H9 (cell line): ENCODE results near the gene APOLD1. TPM values are rescaled to one million over a fixed set of nuclear protein-coding genes. Genes with fewer than 3 reads are reported as not detected.

Experiments
- DNase-seq: peaks from one replicate; pipeline ENCODE4 v3.0.0-alpha.2; 2017
- H2AFZ ChIP-seq: one replicate; pipeline ENCODE4 v1.6.1; 2013; ENCODE audit warnings: mild to moderate bottlenecking, low read length, control low read depth, moderate library complexity
- H2AK5ac ChIP-seq: 2 replicates; pipeline ENCODE4 v1.6.1; 2013; ENCODE audit warnings: low read length, control low read depth, mixed read lengths; ENCODE audit not compliant: insufficient read length
- H2BK120ac ChIP-seq: one replicate; pipeline ENCODE4 v1.6.1; 2013; ENCODE audit warnings: low read depth, mild to moderate bottlenecking, low read length, control low read depth, inconsistent platforms; ENCODE audit not compliant: poor library complexity, severe bottlenecking
- H2BK12ac ChIP-seq: 2 replicates; pipeline ENCODE4 v1.6.1; 2013; ENCODE audit warnings: low read length, control low read depth, mixed read lengths, low read depth; ENCODE audit not compliant: insufficient read length
- H2BK15ac ChIP-seq: 2 replicates; pipeline ENCODE4 v1.6.1; 2013; ENCODE audit warnings: low read depth, low read length, control low read depth
- H2BK20ac ChIP-seq: one replicate; pipeline ENCODE4 v1.6.1; 2013; ENCODE audit warnings: low read depth, mild to moderate bottlenecking, low read length, control low read depth, inconsistent platforms; ENCODE audit not compliant: poor library complexity, severe bottlenecking
- H2BK5ac ChIP-seq: 2 replicates; pipeline ENCODE4 v1.6.1; 2013; ENCODE audit warnings: low read length, control low read depth, mixed read lengths; ENCODE audit not compliant: insufficient read length
- H3K14ac ChIP-seq: 2 replicates; pipeline ENCODE4 v1.6.1; 2013; ENCODE audit warnings: low read length, control low read depth; ENCODE audit not compliant: insufficient read depth
- H3K18ac ChIP-seq: 2 replicates; pipeline ENCODE4 v1.6.1; 2013; ENCODE audit warnings: low read depth, mild to moderate bottlenecking, mixed read lengths, low read length, control low read depth; ENCODE audit not compliant: insufficient read length
- H3K23ac ChIP-seq: 2 replicates; pipeline ENCODE4 v1.6.1; 2013; ENCODE audit warnings: low read length, control low read depth, mixed read lengths, low read depth; ENCODE audit not compliant: insufficient read length
- H3K23me2 ChIP-seq: 2 replicates; pipeline ENCODE4 v1.6.1; 2013; ENCODE audit warnings: low read depth, mild to moderate bottlenecking, mixed read lengths, low read length, control low read depth; ENCODE audit not compliant: insufficient read length, poor library complexity, severe bottlenecking
- H3K27ac ChIP-seq: 2 replicates; pipeline ENCODE4 v1.5.1; 2013; ENCODE audit warnings: low read length, control low read depth, mixed read lengths, low read depth; ENCODE audit not compliant: insufficient read length
- H3K27me3 ChIP-seq: 2 replicates; pipeline ENCODE4 v1.6.1; 2013; ENCODE audit warnings: low read length, control low read depth, inconsistent platforms; ENCODE audit not compliant: insufficient read depth
- H3K4ac ChIP-seq: 2 replicates; pipeline ENCODE4 v1.6.1; 2013; ENCODE audit warnings: low read depth, mild to moderate bottlenecking, control low read depth, inconsistent platforms, low read length, moderate library complexity
- H3K4me1 ChIP-seq: 2 replicates; pipeline ENCODE4 v1.6.1; 2013; ENCODE audit warnings: low read length, control low read depth, inconsistent platforms; ENCODE audit not compliant: insufficient read depth
- H3K4me2 ChIP-seq: 2 replicates; pipeline ENCODE4 v1.6.1; 2013; ENCODE audit warnings: low read length, control low read depth, mixed read lengths; ENCODE audit not compliant: insufficient read length, insufficient read depth
- H3K56ac ChIP-seq: 2 replicates; pipeline ENCODE4 v1.6.1; 2013; ENCODE audit warnings: low read depth, mild to moderate bottlenecking, mixed read lengths, low read length, control low read depth; ENCODE audit not compliant: insufficient read length
- H3K79me1 ChIP-seq: 2 replicates; pipeline ENCODE4 v1.6.1; 2013; ENCODE audit warnings: low read depth, mild to moderate bottlenecking, moderate library complexity, low read length, control low read depth, inconsistent platforms; ENCODE audit not compliant: insufficient read depth, poor library complexity, severe bottlenecking
- H3K79me2 ChIP-seq: 2 replicates; pipeline ENCODE4 v1.6.1; 2013; ENCODE audit warnings: low read length, control low read depth, inconsistent platforms; ENCODE audit not compliant: insufficient read depth
- H3K9ac ChIP-seq: 2 replicates; pipeline ENCODE4 v1.6.1; 2013; ENCODE audit warnings: low read length, control low read depth, mixed read lengths; ENCODE audit not compliant: insufficient read length; ENCODE audit errors: extremely low read depth
- H3K9me3 ChIP-seq: one replicate; pipeline ENCODE4 v1.6.1; 2013; ENCODE audit warnings: low read depth, low read length, inconsistent platforms; ENCODE audit not compliant: control insufficient read depth
- H3T11ph ChIP-seq: one replicate; pipeline ENCODE4 v1.6.1; 2013; ENCODE audit warnings: mild to moderate bottlenecking, low read length, control low read depth, inconsistent platforms
- H4K20me1 ChIP-seq: one replicate; pipeline ENCODE4 v1.6.1; 2013; ENCODE audit not compliant: control insufficient read depth, insufficient read length, insufficient read depth
- H4K5ac ChIP-seq: 2 replicates; pipeline ENCODE4 v1.6.1; 2013; ENCODE audit warnings: low read depth, mild to moderate bottlenecking, mixed read lengths, low read length, control low read depth; ENCODE audit not compliant: insufficient read length
- H4K8ac ChIP-seq: replicated peaks from 2 replicates; pipeline ENCODE4 v1.6.1; 2013; ENCODE audit warnings: low read length, control low read depth, mixed read lengths, low read depth; ENCODE audit not compliant: insufficient read length
- H4K91ac ChIP-seq: 2 replicates; pipeline ENCODE4 v1.6.1; 2013; ENCODE audit warnings: low read depth, mild to moderate bottlenecking, moderate library complexity, mixed read lengths, low read length, control low read depth; ENCODE audit not compliant: insufficient read length
- H3K27ac Mint-ChIP-seq, 3 experiments: 2 replicates in 2 of 3; 3 replicates in 1 of 3; pipeline ENCODE4 v1.8.0; 2020 to 2021; ENCODE audit warnings: mixed read lengths in 3 of 3, mild to moderate bottlenecking in 1 of 3, moderate library complexity in 1 of 3
- H3K27me3 Mint-ChIP-seq: 2 replicates; pipeline ENCODE4 v1.8.0; 2021; ENCODE audit warnings: low read depth, mild to moderate bottlenecking, moderate library complexity, mixed read lengths
- H3K36me3 Mint-ChIP-seq, 3 experiments: 2 replicates in 2 of 3; 3 replicates in 1 of 3; pipeline ENCODE4 v1.8.0; 2020 to 2021; ENCODE audit warnings: low read depth in 3 of 3, mixed read lengths in 3 of 3; ENCODE audit not compliant: insufficient read depth in 1 of 3
- H3K4me1 Mint-ChIP-seq, 2 experiments: 2 replicates each; pipeline ENCODE4 v1.8.0; 2020; ENCODE audit warnings: mixed read lengths in 2 of 2
- H3K4me3 Mint-ChIP-seq, 2 experiments: 2 replicates in 1 of 2; 3 replicates in 1 of 2; pipeline ENCODE4 v1.8.0; 2020 to 2021; ENCODE audit warnings: mild to moderate bottlenecking in 2 of 2, mixed read lengths in 2 of 2, moderate library complexity in 1 of 2
- H3K9me3 Mint-ChIP-seq, 2 experiments: 2 replicates in 1 of 2; 3 replicates in 1 of 2; pipeline ENCODE4 v1.8.0; 2020; ENCODE audit warnings: mild to moderate bottlenecking in 2 of 2, mixed read lengths in 2 of 2, moderate library complexity in 1 of 2
- CTCF ChIP-seq: fragments of 200-600 bp; sonication (generic); conservative IDR thresholded peaks from 3 replicates; pipeline ENCODE4 v1.8.0; 2021; ENCODE audit warnings: antibody characterized with exemption, mild to moderate bottlenecking
- WGBS: extraction: QIAGEN DNeasy Blood & Tissue Kit; methylation state at CpG from one replicate; pipeline ENCODE4 v1.1.7; 2013; ENCODE audit warnings: missing lambda C conversion rate, low lambda C conversion rate, mixed read lengths; ENCODE audit not compliant: insufficient read length; ENCODE audit errors: extremely low coverage; 5-methylcytosine and 5-hydroxymethylcytosine counted together
- total RNA-seq: library from RNA; stranded (reverse); gene quantifications from 2 replicates; pipeline ENCODE4 v1.2.1, GENCODE V29; 2021

Gene APOLD1
- total RNA-seq, 1 experiment from 2014 or later: 0.48 TPM

GRCh38 chr12:12811343-12811742 lies 25.9 kb downstream of the APOLD1 start:
- peaks cover 17 to 30% of the 10 kb centered on the region in 2 experiments for H3K4me1 Mint-ChIP-seq
- Histone ChIP-seq H2AFZ (no peak overlapping the region), H3K14ac (no peak overlapping the region), H3K4me2 (no peak overlapping the region), H3K23me2 (peaks cover 3% of the 10 kb centered on the region), H3K56ac (no peak overlapping the region), H2BK15ac (no peak overlapping the region), H3K9me3 (no peaks in the 10 kb centered on the region), H3K79me2 (peaks cover 10% of the 10 kb centered on the region; the same call in 1 of the 2 replicates), H3K79me1 (peaks cover 6% of the 10 kb centered on the region), H4K20me1 (no peaks in the 10 kb centered on the region), H2BK120ac (no peak overlapping the region), H2AK5ac (no peak overlapping the region), H3K27ac (no peak overlapping the region), H2BK5ac (no peak overlapping the region), H2BK20ac (no peak overlapping the region), H3K4ac (no peak overlapping the region), H4K5ac (no peak overlapping the region), H3K4me1 (no peaks in the 10 kb centered on the region), H3K23ac (no peak overlapping the region), H3K18ac (no peak overlapping the region), H2BK12ac (no peak overlapping the region), H4K91ac (no peak overlapping the region), H3K27me3 (no peaks in the 10 kb centered on the region), H3T11ph (no peak overlapping the region), H3K9ac (no peak overlapping the region), H4K8ac (no peak overlapping the region)
- no peak overlapping the region for H3K4me3 Mint-ChIP-seq
- no peaks in the 10 kb centered on the region for H3K27me3 Mint-ChIP-seq
- H3K27ac Mint-ChIP-seq: no peak overlapping the region
- no CpG with 5 or more reads among the region's 3 CpGs for WGBS
- TF ChIP-seq CTCF: no peak
- peaks cover 8 to 18% (median 12%) of the 10 kb centered on the region in 3 experiments; a peak in 6 of 7 replicates for H3K36me3 Mint-ChIP-seq
- peaks cover 0 to 5% of the 10 kb centered on the region in 2 experiments; a peak in 1 of 5 replicates for H3K9me3 Mint-ChIP-seq
- no peak for DNase-seq
